GM23338 (cell line): ENCODE data around the gene IFI16.
"Not testable (repeated sequence)": the region's sequence is repeated elsewhere in the genome, so short reads cannot be mapped to it uniquely, and the experiment has no call there.

Source experiments
- CREB1 ChIP-seq: fragments of 250-450 bp; sonication (Bioruptor Pico); IDR thresholded peaks from 2 replicates; pipeline ENCODE4 v1.5.0; 2020; ENCODE audit warnings: low read depth, mild to moderate bottlenecking, moderate library complexity
- EZH2 ChIP-seq: fragments of 200-600 bp; sonication (generic); IDR thresholded peaks from one replicate; pipeline ENCODE4 v1.8.0; 2017; ENCODE audit warnings: antibody characterized with exemption, mild to moderate bottlenecking, low read depth; ENCODE audit not compliant: unreplicated experiment
- EZH2phosphoT487 ChIP-seq: fragments of 200-600 bp; sonication (generic); IDR thresholded peaks from one replicate; pipeline ENCODE4 v1.8.1; 2018; ENCODE audit warnings: antibody characterized with exemption; ENCODE audit not compliant: unreplicated experiment
- JUNB ChIP-seq: IDR thresholded peaks from one replicate; pipeline ENCODE4 v1.6.1; 2016; ENCODE audit warnings: antibody characterized with exemption; ENCODE audit not compliant: unreplicated experiment
- NANOG ChIP-seq: IDR thresholded peaks from 2 replicates; pipeline ENCODE4 v1.6.1; 2016; ENCODE audit warnings: antibody characterized with exemption, borderline replicate concordance
- POLR2AphosphoS5 ChIP-seq: IDR thresholded peaks from 2 replicates; pipeline ENCODE4 v1.6.1; 2016; ENCODE audit warnings: antibody characterized with exemption, low read depth
- ZNF114 ChIP-seq: fragments of 250-450 bp; sonication (Bioruptor Pico); IDR thresholded peaks from 2 replicates; pipeline ENCODE4 v1.5.0; 2020; ENCODE audit warnings: mild to moderate bottlenecking, moderate library complexity
- ZNF331 ChIP-seq: fragments of 250-450 bp; sonication (Bioruptor Pico); IDR thresholded peaks from 2 replicates; pipeline ENCODE4 v1.5.0; 2020; ENCODE audit warnings: low read depth, mild to moderate bottlenecking, moderate library complexity
- TF ChIP-seq, protein P1 (sequence below), 2 experiments: fragments of 200-600 bp in 1 of 2; sonication (generic) in 1 of 2; conservative IDR thresholded peaks; 2 replicates each; pipeline versions ENCODE4 v1.5.1 to v1.6.1; 2016 to 2017; ENCODE audit warnings: antibody characterized with exemption in 2 of 2, low read depth in 2 of 2, mild to moderate bottlenecking in 2 of 2, moderate library complexity in 1 of 2
- TF ChIP-seq, protein P2 (sequence below): IDR thresholded peaks from one replicate; pipeline ENCODE4 v1.6.1; 2018; ENCODE audit warnings: antibody characterized with exemption; ENCODE audit not compliant: unreplicated experiment
- TF ChIP-seq, protein P3 (sequence below): IDR thresholded peaks from 2 replicates; pipeline ENCODE4 v1.6.1; 2016; ENCODE audit warnings: antibody characterized with exemption
- TF ChIP-seq, protein P4 (sequence below): fragments of 250-450 bp; sonication (Bioruptor Pico); IDR thresholded peaks from 2 replicates; pipeline ENCODE4 v1.5.0; 2020; ENCODE audit warnings: mild to moderate bottlenecking, moderate library complexity

DNA sequence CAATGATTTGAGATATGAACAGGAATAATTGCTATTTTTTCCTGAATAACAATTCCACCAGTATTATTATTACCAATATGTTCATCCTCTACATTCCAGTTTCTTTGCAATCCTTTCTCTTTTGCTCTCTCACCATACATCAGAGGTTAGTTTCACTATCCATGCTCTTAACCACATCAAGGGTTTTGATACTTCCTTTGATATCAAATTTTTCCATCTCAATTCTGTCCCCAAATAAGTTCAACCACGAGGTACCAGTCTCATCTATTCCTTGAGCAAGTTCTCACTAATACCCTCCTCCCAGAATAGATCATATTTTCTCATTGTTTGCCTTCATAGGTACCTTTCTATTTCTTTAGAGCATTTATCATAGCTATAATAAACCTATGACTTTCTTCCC lies 36.8 kb downstream of the IFI16 start:
- TF ChIP-seq, protein P1, sequence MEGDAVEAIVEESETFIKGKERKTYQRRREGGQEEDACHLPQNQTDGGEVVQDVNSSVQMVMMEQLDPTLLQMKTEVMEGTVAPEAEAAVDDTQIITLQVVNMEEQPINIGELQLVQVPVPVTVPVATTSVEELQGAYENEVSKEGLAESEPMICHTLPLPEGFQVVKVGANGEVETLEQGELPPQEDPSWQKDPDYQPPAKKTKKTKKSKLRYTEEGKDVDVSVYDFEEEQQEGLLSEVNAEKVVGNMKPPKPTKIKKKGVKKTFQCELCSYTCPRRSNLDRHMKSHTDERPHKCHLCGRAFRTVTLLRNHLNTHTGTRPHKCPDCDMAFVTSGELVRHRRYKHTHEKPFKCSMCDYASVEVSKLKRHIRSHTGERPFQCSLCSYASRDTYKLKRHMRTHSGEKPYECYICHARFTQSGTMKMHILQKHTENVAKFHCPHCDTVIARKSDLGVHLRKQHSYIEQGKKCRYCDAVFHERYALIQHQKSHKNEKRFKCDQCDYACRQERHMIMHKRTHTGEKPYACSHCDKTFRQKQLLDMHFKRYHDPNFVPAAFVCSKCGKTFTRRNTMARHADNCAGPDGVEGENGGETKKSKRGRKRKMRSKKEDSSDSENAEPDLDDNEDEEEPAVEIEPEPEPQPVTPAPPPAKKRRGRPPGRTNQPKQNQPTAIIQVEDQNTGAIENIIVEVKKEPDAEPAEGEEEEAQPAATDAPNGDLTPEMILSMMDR (conservative IDR thresholded peaks at IDR 0.05; ENCODE audit: low read depth in 2 of 2) = not testable (repeated sequence)
- not testable (repeated sequence) for TF ChIP-seq CREB1; EZH2; POLR2AphosphoS5; JUNB; NANOG; EZH2phosphoT487; ZNF114 (CRISPR knock-in tag); ZNF331
- TF ChIP-seq, protein P2, sequence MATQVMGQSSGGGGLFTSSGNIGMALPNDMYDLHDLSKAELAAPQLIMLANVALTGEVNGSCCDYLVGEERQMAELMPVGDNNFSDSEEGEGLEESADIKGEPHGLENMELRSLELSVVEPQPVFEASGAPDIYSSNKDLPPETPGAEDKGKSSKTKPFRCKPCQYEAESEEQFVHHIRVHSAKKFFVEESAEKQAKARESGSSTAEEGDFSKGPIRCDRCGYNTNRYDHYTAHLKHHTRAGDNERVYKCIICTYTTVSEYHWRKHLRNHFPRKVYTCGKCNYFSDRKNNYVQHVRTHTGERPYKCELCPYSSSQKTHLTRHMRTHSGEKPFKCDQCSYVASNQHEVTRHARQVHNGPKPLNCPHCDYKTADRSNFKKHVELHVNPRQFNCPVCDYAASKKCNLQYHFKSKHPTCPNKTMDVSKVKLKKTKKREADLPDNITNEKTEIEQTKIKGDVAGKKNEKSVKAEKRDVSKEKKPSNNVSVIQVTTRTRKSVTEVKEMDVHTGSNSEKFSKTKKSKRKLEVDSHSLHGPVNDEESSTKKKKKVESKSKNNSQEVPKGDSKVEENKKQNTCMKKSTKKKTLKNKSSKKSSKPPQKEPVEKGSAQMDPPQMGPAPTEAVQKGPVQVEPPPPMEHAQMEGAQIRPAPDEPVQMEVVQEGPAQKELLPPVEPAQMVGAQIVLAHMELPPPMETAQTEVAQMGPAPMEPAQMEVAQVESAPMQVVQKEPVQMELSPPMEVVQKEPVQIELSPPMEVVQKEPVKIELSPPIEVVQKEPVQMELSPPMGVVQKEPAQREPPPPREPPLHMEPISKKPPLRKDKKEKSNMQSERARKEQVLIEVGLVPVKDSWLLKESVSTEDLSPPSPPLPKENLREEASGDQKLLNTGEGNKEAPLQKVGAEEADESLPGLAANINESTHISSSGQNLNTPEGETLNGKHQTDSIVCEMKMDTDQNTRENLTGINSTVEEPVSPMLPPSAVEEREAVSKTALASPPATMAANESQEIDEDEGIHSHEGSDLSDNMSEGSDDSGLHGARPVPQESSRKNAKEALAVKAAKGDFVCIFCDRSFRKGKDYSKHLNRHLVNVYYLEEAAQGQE = not testable (repeated sequence)
- TF ChIP-seq, protein P3, sequence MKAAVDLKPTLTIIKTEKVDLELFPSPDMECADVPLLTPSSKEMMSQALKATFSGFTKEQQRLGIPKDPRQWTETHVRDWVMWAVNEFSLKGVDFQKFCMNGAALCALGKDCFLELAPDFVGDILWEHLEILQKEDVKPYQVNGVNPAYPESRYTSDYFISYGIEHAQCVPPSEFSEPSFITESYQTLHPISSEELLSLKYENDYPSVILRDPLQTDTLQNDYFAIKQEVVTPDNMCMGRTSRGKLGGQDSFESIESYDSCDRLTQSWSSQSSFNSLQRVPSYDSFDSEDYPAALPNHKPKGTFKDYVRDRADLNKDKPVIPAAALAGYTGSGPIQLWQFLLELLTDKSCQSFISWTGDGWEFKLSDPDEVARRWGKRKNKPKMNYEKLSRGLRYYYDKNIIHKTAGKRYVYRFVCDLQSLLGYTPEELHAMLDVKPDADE = not testable (repeated sequence)
- TF ChIP-seq, protein P4, sequence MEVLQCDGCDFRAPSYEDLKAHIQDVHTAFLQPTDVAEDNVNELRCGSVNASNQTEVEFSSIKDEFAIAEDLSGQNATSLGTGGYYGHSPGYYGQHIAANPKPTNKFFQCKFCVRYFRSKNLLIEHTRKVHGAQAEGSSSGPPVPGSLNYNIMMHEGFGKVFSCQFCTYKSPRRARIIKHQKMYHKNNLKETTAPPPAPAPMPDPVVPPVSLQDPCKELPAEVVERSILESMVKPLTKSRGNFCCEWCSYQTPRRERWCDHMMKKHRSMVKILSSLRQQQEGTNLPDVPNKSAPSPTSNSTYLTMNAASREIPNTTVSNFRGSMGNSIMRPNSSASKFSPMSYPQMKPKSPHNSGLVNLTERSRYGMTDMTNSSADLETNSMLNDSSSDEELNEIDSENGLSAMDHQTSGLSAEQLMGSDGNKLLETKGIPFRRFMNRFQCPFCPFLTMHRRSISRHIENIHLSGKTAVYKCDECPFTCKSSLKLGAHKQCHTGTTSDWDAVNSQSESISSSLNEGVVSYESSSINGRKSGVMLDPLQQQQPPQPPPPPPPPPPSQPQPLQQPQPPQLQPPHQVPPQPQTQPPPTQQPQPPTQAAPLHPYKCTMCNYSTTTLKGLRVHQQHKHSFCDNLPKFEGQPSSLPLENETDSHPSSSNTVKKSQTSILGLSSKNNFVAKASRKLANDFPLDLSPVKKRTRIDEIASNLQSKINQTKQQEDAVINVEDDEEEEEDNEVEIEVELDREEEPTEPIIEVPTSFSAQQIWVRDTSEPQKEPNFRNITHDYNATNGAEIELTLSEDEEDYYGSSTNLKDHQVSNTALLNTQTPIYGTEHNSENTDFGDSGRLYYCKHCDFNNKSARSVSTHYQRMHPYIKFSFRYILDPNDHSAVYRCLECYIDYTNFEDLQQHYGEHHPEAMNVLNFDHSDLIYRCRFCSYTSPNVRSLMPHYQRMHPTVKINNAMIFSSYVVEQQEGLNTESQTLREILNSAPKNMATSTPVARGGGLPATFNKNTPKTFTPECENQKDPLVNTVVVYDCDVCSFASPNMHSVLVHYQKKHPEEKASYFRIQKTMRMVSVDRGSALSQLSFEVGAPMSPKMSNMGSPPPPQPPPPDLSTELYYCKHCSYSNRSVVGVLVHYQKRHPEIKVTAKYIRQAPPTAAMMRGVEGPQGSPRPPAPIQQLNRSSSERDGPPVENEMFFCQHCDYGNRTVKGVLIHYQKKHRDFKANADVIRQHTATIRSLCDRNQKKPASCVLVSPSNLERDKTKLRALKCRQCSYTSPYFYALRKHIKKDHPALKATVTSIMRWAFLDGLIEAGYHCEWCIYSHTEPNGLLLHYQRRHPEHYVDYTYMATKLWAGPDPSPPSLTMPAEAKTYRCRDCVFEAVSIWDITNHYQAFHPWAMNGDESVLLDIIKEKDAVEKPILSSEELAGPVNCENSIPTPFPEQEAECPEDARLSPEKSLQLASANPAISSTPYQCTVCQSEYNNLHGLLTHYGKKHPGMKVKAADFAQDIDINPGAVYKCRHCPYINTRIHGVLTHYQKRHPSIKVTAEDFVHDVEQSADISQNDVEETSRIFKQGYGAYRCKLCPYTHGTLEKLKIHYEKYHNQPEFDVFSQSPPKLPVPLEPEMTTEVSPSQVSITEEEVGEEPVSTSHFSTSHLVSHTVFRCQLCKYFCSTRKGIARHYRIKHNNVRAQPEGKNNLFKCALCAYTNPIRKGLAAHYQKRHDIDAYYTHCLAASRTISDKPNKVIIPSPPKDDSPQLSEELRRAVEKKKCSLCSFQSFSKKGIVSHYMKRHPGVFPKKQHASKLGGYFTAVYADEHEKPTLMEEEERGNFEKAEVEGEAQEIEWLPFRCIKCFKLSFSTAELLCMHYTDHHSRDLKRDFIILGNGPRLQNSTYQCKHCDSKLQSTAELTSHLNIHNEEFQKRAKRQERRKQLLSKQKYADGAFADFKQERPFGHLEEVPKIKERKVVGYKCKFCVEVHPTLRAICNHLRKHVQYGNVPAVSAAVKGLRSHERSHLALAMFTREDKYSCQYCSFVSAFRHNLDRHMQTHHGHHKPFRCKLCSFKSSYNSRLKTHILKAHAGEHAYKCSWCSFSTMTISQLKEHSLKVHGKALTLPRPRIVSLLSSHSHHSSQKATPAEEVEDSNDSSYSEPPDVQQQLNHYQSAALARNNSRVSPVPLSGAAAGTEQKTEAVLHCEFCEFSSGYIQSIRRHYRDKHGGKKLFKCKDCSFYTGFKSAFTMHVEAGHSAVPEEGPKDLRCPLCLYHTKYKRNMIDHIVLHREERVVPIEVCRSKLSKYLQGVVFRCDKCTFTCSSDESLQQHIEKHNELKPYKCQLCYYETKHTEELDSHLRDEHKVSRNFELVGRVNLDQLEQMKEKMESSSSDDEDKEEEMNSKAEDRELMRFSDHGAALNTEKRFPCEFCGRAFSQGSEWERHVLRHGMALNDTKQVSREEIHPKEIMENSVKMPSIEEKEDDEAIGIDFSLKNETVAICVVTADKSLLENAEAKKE (CRISPR knock-in tag) = not testable (repeated sequence)
